GM18868 (cell line): ENCODE results near the gene ACTL8.

ENCODE experiments used
- ATAC-seq: cut with Tn5 transposase; IDR thresholded peaks from one replicate; pipeline ENCODE4 v1.9.1; 2021; ENCODE audit warnings: mild to moderate bottlenecking, moderate library complexity; ENCODE audit not compliant: unreplicated experiment

Gene ACTL8

GRCh38 chr1:17755120-17755519, at the start of gene ACTL8:
Gene ACTL8, plus strand, starts transcription at chr1:17755333. Its CDS starts 67,676 bp downstream, at chr1:17823009.
- no peak for ATAC-seq

DNA sequence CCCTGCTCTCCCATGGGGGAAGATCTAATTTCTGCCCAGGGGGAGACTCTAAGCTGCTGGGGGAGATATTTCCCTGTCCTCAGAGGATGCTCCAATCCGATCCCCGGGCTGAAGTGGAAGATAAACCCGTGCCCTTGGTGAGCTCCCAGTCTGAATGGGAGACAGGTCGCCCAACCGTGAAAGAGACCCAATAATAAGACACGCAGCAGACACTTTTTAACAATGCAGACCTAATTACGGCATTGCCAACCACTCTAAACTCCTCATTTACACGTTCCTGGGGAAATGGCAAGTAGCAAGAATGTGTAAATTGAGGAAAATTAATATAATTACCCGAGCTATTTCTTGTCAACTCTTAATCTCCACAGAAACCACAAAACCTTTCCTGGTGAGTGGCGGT, 48.7 kb upstream of the ACTL8 start:
- no peak for ATAC-seq

DNA sequence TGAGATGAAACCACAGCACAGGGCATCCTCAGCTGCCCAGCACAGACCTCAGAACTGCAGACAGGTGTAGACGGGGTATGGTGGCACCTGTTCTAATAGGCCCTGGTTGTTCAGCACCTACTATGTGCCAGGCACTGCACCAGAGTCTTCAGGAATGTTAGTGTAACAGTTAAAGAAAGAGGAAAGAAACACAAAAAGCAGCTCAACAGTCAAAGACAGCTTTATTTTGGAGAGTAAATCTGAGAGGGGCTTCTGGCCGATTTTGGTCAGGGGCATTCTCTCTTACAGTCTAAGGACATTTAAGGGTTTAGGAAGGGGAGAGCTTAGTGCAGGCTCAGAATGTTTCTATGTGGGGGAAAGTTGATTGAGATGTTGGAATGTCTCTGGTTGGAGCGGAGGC, 45.2 kb upstream of the ACTL8 start:
- ATAC-seq: no peak

- no peak for ATAC-seq
Observed at GRCh38 chr1:17710889-17711576, 44.1 kb upstream of the ACTL8 start.

GRCh38 chr1:17711577-17711910, 43.6 kb upstream of the ACTL8 start:
- no peak for ATAC-seq

DNA sequence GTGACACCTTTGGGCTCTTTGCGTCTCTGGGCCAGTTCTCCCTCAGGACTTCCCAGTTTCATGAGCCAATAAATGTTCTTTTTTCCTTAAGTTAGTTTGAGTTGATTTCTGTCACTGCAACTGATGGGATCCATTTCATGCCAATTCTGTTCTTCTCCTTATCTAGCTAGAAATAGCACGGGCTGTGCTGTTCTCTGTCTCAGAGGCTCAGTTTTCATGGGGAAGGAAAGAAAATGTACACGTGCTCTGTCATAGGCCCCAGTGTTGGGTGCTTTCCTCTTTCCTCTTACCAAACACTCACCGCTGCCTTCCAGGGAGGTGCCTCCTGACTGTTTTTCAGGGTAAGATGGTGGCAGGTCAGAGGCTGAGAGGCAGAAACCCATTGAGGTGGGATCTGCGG, 43.2 kb upstream of the ACTL8 start:
- ATAC-seq: no peak

GRCh38 chr1:17713993-17714392, 41.1 kb upstream of the ACTL8 start:
- no peak for ATAC-seq

DNA sequence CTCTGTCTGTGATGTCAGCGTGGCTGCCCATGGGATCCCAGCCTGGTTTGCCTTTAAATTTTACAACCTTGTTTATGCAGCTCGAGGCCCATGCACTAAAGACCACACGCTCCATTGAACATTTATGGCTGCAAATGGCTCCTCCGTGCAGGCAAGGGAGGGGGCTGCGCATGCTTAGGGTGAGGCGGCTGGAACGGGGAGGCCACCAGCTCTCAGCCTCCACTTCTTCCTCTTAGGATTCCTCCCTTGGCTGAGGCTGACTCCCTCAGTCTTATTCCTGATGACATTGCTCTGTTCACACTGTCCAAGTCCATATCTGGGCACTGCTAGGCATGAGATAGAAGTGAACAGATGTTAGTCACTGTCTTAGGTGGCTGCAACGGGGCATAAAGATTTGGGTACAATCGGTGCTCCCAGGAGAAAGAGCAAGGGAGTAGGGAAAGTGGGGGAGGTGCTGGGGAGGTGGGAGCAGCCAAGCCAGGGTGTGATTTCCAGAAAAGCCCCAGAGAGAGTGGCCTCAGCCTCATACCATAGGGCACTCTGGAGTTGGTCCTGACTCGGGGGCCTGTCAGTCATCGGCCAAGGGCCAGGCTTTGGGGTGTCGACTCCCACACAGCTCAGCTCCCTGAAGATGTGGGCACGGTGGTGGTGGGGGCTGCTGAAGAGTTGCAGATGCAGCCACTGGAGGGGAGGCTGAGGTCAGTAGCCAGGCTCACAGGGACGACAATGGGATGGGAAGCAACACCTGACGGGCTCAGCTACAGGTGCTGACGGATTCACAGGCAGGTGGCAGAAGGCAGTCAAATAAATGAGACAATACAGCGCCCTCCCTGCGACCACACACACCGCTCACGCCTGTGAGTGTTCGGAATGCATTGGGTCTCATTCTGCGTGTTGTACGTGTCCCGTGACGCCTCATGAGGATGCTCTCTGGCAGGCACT, 37.3 kb upstream of the ACTL8 start:
- ATAC-seq: no peak

- ATAC-seq: no peak
Observed at GRCh38 chr1:17719874-17720273, 35.3 kb upstream of the ACTL8 start.

- no peak for ATAC-seq
Observed at GRCh38 chr1:17721444-17721843, 33.7 kb upstream of the ACTL8 start.

- no peak for ATAC-seq
Observed at GRCh38 chr1:17723684-17724083, 31.4 kb upstream of the ACTL8 start.

DNA sequence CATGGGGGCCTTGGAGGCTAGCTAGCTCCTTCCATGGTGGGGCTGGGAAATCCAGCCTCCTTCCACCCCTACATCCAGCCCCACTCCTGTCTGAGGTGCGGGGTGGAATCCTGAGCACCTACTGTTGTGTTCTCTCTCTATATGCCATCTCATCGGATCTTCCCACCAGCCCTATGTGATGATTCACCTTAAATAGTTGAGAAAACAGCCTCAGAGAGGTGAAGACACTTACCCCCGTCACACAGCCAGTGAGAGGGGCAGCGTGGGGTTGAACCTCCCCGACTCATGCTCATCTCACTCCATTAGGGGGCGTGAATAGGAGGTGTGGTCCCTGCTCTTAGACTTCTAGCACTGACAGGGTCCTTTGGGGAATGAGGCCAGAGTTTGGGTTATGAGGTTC, 31.0 kb upstream of the ACTL8 start:
- no peak for ATAC-seq

DNA sequence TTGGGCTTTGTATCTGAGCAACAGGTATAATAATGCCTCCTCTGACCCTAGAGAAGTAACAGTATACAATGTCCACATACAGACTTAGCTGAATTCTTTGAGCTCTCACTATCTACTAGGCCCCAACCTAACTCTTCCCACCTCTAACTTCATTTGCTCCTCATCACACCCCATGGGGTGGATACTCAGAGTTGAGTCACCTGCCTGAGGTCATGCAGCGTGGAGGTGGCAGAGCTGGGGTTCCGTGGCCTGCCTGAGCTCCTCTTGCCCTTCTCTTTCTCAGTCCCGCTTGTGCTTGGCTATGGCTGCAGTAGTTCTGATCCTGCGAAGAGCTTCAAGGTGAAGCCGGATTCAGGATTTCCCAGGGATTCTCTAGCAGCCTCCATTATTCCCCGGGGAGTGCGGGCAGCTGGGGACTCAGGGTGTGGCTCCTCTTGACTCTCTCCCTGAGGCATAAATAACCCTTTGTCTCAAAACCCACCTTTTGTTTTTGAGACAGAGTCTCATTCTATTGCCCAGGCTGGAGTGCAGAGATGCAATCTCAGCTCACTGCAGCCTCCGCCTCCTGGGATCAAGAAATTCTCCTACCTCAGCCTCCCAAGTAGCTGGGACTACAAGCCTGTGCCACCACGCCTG, 29.9 kb upstream of the ACTL8 start:
- no peak for ATAC-seq

DNA sequence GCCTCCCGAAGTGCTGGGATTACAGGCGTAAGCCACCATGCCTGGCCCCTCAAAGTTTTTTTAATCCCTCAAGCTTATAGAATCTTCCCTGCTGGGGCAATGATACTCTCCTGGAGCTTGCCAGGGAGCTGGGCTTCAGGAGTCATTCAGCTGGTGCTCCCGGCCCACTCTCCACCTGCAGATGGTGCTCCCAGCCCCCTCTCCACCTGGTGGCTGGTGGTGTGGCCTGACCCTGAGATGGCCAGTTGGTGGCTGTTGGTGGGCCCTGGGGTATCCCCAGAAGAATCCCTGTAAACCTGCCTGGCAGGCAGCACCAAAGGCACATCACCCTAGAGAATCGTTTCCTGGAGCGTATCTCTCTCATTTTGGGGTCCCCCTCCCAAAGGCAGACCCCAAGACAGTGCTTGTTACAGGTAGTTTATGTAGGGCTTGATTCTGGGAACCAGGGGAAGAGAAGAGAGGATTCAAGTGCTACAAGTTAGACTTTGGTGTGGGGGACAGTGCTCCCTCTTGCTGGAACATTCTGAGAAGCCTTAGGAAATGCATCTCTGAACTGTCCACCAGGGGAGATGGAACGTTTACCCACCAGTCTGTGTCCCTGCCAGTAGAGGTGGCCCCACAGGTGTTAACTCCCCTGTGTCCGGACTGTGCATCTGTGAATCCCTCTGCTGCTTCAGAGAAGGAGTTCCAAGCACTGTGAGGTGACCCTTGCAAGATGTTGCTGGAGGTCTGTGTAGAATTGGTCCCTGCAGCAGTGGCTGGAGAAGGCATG, 29.1 kb upstream of the ACTL8 start:
- ATAC-seq: no peak

DNA sequence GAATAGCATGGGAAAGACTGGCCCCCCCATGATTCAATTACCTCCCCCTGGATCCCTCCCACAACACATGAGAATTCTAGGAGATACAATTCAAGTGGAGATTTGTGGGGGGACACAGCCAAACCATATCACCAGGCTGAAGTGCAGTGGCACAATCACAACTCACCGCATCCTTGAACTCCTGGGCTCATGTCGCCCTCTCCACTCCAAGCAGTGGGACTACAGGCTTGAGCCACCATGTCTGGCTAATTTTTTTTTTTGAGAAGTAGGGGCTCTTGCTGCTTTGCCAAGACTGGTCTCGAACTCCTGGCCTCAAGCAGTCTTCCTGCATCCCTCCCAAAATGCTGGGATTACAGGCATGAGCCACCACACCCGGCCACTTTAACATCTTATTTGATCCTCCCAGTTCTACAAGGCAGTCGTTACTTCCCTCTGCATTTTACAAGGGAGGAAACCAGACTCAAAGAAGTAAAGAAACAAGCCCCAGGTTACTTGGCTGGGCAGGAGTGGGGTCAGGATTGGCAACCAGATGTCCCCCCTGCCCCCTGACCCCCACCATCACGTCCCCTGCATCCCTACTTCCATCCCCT, 26.9 kb upstream of the ACTL8 start:
- no peak for ATAC-seq

DNA sequence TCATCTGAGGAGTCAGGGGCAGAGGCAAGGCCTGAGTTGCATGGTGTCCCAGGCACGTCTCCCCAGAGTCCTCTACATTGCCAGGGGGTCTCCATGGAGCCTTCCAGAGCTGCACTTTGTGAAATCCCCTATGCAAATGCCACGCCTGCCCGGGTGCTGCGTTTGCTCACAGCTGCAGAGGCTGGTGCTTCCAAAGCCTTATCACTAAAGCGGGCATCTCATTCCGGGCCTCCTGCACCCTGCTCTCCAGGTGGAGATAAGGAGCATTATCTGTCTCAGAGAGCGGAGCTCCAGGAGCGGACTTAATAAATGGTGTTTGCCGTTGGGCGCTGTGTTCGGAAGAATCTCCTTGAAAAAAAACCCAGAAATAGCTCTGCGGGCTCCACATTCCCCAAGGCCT, 25.9 kb upstream of the ACTL8 start:
- no peak for ATAC-seq

- ATAC-seq: no peak
Observed at GRCh38 chr1:17729909-17730308, 25.2 kb upstream of the ACTL8 start.

GRCh38 chr1:17731460-17731859, 23.7 kb upstream of the ACTL8 start:
- ATAC-seq: no peak

- no peak for ATAC-seq
Observed at GRCh38 chr1:17732475-17732874, 22.7 kb upstream of the ACTL8 start.

DNA sequence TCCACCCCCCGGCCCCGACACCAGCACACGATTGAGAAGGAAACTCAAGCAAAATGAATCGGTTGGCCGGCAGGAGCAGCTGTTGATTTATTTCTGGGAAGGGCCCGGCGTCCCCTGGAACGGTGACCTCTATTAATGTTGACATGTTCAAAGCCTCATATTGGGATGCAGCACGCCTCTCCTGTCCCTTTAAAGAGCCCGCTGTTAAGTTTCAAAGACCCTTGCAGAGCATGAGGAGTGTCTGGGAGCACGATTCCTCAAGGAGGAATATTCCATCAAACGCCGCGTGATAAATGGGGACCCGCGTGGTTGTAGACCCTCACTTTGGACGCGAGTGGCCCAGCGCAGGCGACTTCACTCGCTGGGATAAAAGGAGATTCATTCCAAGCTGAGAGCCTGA, 21.5 kb upstream of the ACTL8 start:
- no peak for ATAC-seq

- no peak for ATAC-seq
Observed at GRCh38 chr1:17734609-17735008, 20.5 kb upstream of the ACTL8 start.
